NCI-H2227 (cell line): Measurements from ENCODE around the gene B3GNT4.
"Not testable (repeated sequence)": the region's sequence is repeated elsewhere in the genome, so short reads cannot be mapped to it uniquely, and the experiment has no call there.

Experiments
- DNase-seq: peaks from one replicate; lab custom pipeline; 2025; ENCODE audit not compliant: unreplicated experiment; lab: John Stamatoyannopoulos, UW

B3GNT4 gene

DNA sequence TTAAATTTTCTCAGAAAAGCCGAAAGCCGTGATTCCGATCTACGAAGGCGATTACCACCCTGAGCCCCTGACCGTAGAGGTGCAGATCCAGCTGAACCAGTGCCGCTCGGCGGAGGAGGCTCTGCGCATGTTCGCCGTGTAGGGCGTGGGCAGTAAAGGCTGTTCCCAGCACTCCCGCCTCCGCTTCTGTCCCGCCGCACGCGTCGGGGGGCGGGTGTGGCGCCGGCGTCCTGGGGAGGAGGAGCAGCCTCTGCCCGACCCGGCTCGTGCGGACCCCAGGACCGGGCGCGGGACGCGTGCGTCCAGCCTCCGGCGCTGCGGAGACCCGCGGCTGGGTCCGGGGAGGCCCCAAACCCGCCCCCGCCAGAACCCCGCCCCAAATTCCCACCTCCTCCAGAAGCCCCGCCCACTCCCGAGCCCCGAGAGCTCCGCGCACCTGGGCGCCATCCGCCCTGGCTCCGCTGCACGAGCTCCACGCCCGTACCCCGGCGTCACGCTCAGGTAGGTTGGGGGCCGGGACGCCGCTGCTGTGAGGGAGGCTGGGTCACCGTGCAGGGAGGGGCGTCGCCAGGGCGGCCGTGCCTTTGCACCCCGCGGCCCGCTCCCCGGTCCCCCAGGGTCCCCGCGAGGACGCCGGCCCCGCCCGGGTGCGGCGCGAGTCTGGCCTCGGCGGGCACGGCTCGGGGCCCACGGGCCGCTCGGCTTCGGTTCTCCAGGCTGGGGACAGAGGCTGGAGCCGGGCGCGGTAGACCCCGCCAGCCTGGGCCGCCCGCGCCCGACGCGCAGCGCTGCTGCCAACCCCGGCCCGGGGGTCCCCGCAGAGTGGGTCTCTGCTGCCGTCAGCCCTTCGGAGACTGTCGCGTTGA is at the start of gene B3GNT4:
TSS of gene B3GNT4 (plus strand) at position 409 of the 866 bp plus-strand sequence. CDS start 910 bp downstream, outside the sequence.
- DNase-seq, result peak; percentile 88

- no peak for DNase-seq
These were observed 47.8 kb upstream of the B3GNT4 start for GRCh38 chr12:122155705-122156104.

DNA sequence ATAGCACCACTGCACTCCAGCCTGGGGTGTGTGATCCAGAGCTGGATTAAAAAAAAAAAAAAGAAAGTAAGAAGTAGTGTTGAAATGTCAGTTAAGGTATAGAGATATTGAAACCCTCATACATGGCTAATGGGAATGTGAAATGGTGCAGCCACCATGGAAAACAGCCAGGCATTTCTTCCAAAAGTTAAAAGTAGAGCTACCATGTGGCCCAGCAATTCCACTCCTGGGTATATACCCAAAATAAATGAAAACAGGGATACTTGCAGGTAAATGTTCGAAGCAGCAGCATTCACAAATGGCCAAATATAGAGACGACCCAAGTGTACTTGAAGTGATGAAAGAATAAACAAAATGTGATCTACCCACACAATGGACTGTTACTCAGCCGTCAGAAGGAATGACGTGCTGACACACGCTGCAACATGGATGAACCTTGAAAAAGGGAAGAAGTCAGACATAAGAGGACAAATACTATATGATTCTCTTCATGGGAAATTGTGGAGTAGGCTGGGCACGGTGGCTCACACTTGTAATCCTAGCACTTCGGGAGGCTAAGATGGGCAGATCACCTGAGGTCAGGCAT is 44.7 kb upstream of the B3GNT4 start:
- no peak for DNase-seq

DNA sequence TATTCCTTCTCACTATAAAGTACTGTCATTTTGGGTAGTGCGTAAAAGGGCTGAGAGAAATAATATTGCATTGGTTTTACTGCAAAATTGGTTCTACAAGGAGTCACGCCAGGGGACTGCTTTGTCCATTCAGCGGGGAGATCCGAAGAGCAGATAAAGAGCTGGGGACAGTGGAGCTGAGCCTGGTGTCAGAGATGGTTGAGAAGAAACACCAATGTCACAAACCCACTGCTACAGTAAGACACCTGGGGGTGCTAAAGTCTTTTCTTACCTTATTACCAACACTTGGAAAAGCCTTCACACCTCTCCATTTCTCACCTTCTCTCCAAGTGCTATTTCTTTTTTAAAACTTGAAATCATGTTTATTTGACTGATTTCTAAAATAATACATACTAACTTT is 43.6 kb upstream of the B3GNT4 start:
- no peak for DNase-seq

DNA sequence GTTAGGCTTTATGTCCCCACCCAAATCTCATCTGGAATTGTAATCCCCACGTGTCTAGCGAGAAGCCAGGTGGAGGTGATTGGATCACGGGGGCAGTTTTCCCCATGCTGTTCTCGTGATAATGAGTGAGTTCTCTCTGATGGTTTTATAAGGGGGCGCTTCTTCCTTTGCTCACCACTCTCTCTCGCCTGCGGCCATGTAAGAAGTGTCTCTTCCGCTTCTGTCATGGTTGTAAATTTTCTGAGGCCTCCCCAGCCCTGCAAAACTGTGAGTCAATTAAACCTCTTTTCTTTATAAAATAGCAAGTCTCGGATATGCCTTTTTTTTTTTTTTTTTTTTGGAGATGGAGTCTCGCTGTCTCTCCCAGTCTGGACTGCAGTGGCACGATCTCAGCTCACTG is 42.7 kb upstream of the B3GNT4 start:
- no peak for DNase-seq

- no peak for DNase-seq
These were observed 41.8 kb upstream of the B3GNT4 start for GRCh38 chr12:122161682-122162081.

DNA sequence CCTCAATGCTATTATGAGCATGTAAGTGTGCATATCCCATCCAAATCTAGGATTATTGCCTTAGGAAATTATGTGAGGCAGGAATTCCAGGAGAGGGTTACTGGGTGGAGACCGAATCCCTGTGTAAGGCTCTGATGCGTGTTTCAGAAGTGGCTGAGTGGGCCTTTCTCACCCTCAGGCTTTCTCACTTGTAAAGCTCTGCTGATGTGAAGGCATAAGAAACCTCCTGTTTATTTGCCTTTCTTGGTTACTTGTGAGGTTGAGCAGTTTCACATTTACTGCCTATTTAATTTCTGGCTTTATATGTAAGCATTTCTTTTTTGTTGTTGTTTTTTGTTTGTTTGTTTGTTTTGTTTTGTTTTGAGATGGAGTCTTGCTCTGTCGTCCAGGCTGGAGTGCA is 40.5 kb upstream of the B3GNT4 start:
- DNase-seq, result no peak

DNA sequence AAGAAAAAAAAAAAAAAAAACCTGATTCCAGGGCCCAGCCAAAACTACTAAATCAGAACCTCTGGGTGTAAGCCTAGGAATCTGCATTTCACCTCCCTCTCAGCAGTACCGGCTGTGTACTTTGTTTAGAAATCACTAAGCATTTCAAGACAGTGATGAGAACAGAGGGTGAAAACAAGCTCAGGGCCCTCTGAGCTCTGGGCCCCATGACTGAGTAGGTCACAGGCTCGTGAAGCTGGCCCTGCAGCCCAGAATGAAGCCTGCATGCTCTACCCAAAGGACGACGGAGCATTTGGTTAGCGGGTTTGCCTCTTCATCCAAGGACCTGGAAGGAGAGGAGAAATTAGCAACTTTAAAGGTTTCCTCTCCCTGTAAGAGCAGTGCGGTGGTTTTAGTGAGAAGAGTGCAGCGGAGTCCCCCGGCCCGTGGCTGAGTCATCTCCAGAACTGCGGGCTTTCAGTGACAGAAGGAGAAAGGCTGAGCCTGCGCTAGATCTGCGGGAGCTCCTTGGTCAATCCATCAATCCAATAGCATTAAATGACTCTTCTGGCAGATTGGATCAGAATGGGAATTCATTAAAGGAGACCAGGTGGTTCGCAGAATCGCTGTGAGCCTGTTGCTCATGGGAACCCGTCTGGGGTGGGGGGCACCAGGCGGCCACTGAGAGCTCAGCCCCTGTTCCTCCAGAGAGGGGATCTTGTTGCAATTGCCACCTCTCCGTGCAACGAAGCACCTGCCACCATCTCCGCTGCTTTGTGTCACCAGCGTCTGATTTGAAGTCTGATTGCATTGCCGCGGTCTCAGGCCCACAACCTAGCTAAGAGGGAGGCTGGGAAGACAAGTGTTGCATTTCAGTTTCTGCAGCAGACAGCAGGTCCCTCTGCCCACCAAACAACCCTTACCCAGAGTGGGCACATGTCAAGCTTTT is 36.8 kb upstream of the B3GNT4 start:
- no peak for DNase-seq

DNA sequence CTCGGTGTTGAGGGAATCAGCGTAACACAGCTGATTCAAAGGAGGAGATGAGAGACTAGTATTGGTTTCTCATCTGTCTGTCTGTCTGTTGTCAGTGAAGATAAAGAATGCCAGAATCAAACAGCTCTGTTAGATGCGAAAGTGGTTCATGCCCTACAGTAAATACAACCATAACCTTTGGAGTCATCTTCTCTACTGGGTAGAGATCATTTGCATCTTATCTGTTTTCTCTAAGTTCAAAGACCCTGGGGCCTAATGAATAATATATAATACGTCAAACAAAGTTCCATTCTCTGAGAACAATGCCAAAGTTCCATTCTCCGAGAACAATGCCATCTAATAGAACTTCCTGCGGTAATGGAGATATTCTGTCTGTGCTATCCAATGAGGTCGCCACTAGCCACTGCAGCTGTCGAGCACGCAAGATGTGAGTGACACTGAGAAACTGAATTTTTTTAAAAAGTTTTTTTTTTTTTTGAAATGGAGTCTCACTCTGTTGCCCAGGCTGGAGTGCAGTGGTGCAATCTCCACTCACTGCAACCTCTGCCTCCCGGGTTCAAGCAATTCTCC is 36.1 kb upstream of the B3GNT4 start:
- DNase-seq, result no peak

DNA sequence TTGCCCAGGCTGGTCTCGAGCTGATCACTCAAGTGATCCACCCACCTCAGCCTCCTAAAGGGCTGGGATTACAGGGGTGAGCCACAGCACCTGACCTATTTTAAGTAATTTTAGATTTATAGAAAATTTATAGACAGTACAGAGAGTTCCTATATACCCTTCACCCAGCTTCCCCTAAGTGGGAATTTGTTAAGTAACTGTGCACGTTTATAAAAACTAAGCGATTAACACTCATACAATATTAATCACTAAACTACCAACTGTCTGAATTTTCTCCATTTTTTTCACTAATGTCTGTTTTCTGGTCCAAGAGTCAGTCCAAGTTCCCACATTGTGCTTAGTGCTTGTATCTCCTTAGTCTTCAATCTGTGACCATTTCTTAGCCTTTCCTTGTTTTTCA is 35.0 kb upstream of the B3GNT4 start:
- no peak for DNase-seq

DNA sequence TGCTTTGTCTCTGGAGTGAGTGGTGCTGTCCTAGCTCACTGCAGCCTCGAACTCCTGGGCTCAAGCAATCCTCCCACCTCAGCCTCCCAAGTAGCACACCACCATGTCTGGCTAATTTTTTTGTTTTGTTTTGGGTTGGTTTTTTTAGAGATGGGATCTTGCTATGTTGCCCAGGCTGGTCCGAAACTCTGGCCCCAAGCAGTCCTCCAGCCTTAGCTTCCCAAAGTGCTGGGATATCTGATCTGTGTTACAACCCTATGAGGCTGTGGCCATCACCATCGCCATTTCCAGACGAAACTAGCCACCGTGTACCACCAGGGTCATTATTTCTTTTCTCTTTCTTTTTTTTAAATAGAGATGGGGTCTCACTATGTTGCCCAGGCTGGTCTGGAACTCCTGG is 32.1 kb upstream of the B3GNT4 start:
- no peak for DNase-seq

GRCh38 chr12:122172262-122172939 is 31.1 kb upstream of the B3GNT4 start:
- no peak for DNase-seq

DNA sequence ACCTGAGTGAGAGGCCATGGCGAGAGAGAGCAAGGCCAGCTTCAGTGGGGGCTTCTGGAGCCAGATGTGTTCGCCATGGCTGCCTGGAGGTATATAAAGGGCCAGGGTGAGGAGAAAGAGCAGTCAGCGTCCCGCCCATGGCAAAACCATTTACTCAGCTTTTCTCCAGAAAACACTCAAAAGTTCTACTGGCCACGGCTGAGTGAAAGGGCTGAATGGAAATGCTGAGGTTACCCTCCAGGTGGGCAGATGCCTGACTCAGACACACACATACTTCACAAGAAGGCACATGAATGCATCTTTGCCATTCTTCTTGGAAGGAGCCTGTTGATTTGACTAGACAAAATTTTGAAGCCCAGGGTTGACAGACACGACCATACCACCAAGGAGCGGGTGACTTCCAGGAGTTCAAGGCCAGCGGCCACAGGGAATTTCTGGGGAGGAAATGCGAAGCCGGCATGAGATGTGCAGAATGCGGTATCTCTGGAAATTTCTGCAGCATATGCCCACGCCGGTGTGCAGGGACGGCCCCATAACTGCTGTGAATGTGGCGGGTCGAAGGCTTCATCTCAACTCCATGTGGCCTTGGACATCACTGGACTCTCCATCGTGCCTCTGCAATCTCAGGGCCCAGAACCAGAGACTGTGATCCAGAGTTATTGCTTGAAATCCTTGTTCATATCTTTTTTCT is 29.2 kb upstream of the B3GNT4 start, which contains the start of gene IL31:
TSS of gene IL31 (minus strand) at position 67 of the 691 bp plus-strand sequence. CDS start at position 18, 49 bp downstream.
- DNase-seq, result no peak

DNA sequence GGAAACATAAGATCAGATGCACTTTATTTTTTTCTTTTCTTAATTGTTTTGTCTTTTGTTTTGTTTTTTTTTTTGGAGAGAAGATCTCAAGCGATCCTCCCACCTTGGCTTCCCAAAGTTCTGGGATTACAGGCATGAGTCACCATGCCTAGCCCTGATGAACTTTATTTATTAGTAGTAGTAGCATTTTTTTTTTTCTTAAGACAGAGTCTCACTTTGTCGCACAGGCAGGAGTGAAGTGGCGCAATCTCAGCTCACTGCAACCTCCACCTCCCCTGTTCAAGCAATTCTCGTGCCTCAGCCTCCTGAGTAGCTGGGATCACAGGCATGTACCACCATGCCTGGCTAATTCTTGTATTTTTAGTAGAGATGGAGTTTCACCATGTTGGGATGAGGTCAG is 27.0 kb upstream of the B3GNT4 start:
- not testable (repeated sequence) for DNase-seq

- peak; percentile 53 for DNase-seq
These were observed 20.5 kb upstream of the B3GNT4 start, which contains the start of gene LRRC43 for GRCh38 chr12:122182887-122183587. LRRC43 (plus strand) TSS chr12:122183123; CDS start chr12:122183145, 22 bp downstream.

DNA sequence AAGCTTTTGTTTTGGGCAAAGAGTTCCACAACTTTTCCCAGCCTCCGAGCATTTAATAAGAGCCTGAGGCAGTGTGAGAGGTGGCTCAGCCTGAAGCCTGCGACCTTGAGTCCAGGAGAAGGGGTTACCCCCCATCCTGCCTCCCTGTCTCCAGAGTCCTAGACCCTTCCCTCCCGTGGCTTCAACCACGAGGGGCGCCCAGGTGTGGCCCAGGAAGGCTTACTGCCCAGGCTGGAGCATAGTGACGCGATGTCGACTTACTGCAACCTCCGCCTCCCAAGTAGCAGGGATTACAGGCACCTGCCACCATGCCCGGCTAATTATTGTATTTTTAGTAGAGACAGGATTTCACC is 19.9 kb upstream of the B3GNT4 start:
- DNase-seq, result no peak

GRCh38 chr12:122184517-122184916 is 19.0 kb upstream of the B3GNT4 start:
- no peak for DNase-seq

- no peak for DNase-seq
These were observed 18.4 kb upstream of the B3GNT4 start for GRCh38 chr12:122185079-122185478.

- DNase-seq, result no peak
These were observed 17.9 kb upstream of the B3GNT4 start for GRCh38 chr12:122185494-122186082.
